Smooth muscle cell (in vitro differentiated cells): ENCODE results near the gene RANBP6. TPM values are rescaled to one million over a fixed set of nuclear protein-coding genes. Genes with fewer than 3 reads are reported as not detected.

Source experiments
- DNase-seq: peaks from one replicate; lab custom pipeline; 2025; ENCODE audit not compliant: unreplicated experiment; lab: John Stamatoyannopoulos, UW
- H2AFZ ChIP-seq: fragments of 200-600 bp; sonication (generic); 2 replicates; pipeline ENCODE4 v1.6.0; 2016; ENCODE audit warnings: antibody characterized with exemption, low read depth, mild to moderate bottlenecking
- H3F3A ChIP-seq: fragments of 200-600 bp; sonication (generic); 2 replicates; pipeline ENCODE4 v1.6.0; 2017; ENCODE audit warnings: antibody characterized with exemption, low read depth
- H3K27ac ChIP-seq: fragments of 200-600 bp; sonication (generic); 2 replicates; pipeline ENCODE4 v1.5.1; 2016; ENCODE audit warnings: low read depth, mild to moderate bottlenecking
- H3K27me3 ChIP-seq: fragments of 200-600 bp; sonication (generic); 2 replicates; pipeline ENCODE4 v1.6.1; 2016; ENCODE audit warnings: low read depth, mild to moderate bottlenecking
- H3K36me3 ChIP-seq: fragments of 200-600 bp; sonication (generic); 2 replicates; pipeline ENCODE4 v1.5.1; 2016; ENCODE audit warnings: low read depth
- H3K4me1 ChIP-seq: fragments of 200-600 bp; sonication (generic); 2 replicates; pipeline ENCODE4 v1.5.1; 2016; ENCODE audit warnings: low read depth
- H3K4me2 ChIP-seq: fragments of 200-600 bp; sonication (generic); 2 replicates; pipeline ENCODE4 v1.6.0; 2016; ENCODE audit warnings: mild to moderate bottlenecking
- H3K4me3 ChIP-seq: fragments of 200-600 bp; sonication (generic); 2 replicates; pipeline ENCODE4 v1.5.1; 2016; ENCODE audit warnings: mild to moderate bottlenecking
- H3K79me2 ChIP-seq: fragments of 200-600 bp; sonication (generic); 2 replicates; pipeline ENCODE4 v1.6.0; 2016; ENCODE audit warnings: low read depth, mild to moderate bottlenecking
- H3K9ac ChIP-seq: fragments of 200-600 bp; sonication (generic); 2 replicates; pipeline ENCODE4 v1.6.0; 2016; ENCODE audit warnings: low read depth
- H3K9me3 ChIP-seq: fragments of 200-600 bp; sonication (generic); replicated peaks from 2 replicates; pipeline ENCODE4 v1.5.1; 2016; ENCODE audit warnings: low read depth
- H4K20me1 ChIP-seq: fragments of 200-600 bp; sonication (generic); 2 replicates; pipeline ENCODE4 v1.6.0; 2016; ENCODE audit warnings: low read depth
- CTCF ChIP-seq: fragments of 200-600 bp; sonication (generic); IDR thresholded peaks from 2 replicates; pipeline ENCODE4 v1.5.1; 2017; ENCODE audit warnings: borderline replicate concordance, mild to moderate bottlenecking, antibody characterized with exemption; ENCODE audit not compliant: insufficient read depth, poor library complexity, severe bottlenecking
- WGBS: methylation state at CpG from one replicate; pipeline ENCODE4 v1.1.7; 2016; ENCODE audit warnings: low lambda C conversion rate; 5-methylcytosine and 5-hydroxymethylcytosine counted together
- polyA plus RNA-seq: library from polyadenylated mRNA; unstranded; fragments of >200 nt; fragmentation: Nextera tagmentation; extraction: Ambion mirVana; gene quantifications from 2 replicates; pipeline ENCODE4 v1.2.1, GENCODE V29; 2016
- total RNA-seq: library from RNA; depleted of rRNA; stranded (reverse); fragments of >200 nt; gene quantifications from 2 replicates; pipeline ENCODE4 v1.2.3, GENCODE V29; 2014

Gene RANBP6
- total and polyA plus RNA-seq, 2 experiments from 2014 or later = 14.1 to 41.9 TPM

DNA sequence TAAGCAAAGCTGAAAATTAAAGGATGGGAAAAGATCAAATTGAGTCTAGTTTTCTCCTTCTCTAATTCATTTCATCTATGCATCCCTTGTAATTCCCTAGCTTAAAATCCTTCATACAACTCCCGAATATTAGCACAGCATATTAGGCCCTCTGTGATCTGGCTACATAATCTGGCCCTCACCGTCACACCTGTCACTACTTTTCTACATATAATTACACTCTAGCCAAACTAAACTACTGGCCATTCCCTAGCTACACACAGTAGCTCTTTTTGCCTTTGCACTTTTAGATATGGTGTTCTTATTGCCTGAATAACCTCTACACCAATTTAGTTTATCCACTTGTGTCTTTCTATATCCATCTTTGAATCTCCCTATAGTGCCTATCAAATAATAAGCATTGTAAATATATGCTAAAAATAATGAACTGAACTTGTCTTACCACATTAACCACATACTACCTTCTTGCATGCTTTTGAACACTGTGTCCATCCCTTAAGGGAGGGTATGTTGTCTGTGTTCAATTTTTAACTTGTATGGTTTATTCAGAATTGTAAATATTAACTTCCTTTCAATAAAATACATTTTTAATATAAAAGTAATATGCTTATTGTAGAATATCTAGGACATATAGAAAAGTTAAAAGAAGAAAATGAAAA, 15.9 kb downstream of the RANBP6 start:
- no peaks in the 10 kb centered on the region for H3K9me3 ChIP-seq
- peaks cover 100% of the 10 kb centered on the region for H4K20me1 ChIP-seq
- no peak overlapping the region for H2AFZ ChIP-seq
- H3K27me3 ChIP-seq = no peaks in the 10 kb centered on the region
- H3K9ac ChIP-seq = no peak overlapping the region
- H3K79me2 ChIP-seq = peaks cover 99% of the 10 kb centered on the region
- no peak overlapping the region for H3K4me3 ChIP-seq
- no peak for DNase-seq
- TF ChIP-seq CTCF = no peak
- no peak overlapping the region for H3K27ac ChIP-seq
- H3K4me2 ChIP-seq = no peak overlapping the region
- H3K36me3 ChIP-seq = no peaks in the 10 kb centered on the region
- 96% methylated on average over 2 of the region's 2 CpGs for WGBS
- no peaks in the 10 kb centered on the region for H3F3A ChIP-seq
- peaks cover 12% of the 10 kb centered on the region for H3K4me1 ChIP-seq

DNA sequence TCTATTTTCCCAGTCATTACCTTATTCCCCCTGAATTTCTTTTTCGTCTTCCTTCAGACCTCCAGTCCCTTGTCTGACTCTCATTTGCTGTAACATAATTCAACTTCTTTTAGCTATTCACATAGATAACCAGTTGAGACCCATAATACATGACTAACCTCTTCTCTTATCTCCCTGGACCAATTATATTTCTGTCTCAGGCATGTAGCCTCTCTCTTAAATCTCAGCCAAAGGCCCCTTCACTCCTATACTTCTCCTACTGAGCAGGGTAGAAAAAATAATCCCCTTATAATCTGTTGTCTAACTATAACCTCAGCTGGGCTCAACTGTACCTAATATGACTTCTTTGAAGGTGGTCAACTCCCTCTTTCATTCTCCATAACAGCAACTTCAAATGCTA, 20.9 kb downstream of the RANBP6 start:
- DNase-seq = no peak
- Histone ChIP-seq H3F3A (no peaks in the 10 kb centered on the region), H2AFZ (no peak overlapping the region), H3K9ac (no peak overlapping the region), H3K4me1 (peaks cover 12% of the 10 kb centered on the region), H3K27ac (no peak overlapping the region), H3K79me2 (peaks cover 87% of the 10 kb centered on the region), H3K4me2 (no peak overlapping the region), H3K9me3 (no peaks in the 10 kb centered on the region), H4K20me1 (peaks cover 97% of the 10 kb centered on the region), H3K36me3 (no peaks in the 10 kb centered on the region), H3K4me3 (no peak overlapping the region), H3K27me3 (no peaks in the 10 kb centered on the region)
- 87% methylated on average over 1 of the region's 1 CpG for WGBS
- TF ChIP-seq CTCF = no peak

DNA sequence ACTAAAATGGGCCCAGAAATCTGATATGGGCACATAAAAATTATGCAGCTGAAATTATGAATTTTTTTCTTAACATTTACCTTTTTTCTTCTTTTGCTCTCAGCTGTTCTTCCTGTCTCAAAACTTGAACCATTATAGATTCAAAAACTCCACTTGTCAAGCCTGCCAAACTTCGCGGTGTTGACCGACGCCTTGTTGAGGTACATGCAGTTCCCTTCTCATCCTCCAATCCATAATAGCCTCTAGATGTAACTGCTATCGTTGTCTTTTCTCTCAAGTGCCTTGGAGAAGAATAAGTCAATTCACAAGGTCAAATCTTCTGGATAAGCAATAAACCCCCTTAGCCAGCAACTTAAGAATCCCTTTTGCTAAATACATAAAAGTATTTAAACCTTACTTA, 27.2 kb downstream of the RANBP6 start:
- Histone ChIP-seq H3K27ac (no peak overlapping the region), H3K9me3 (no peaks in the 10 kb centered on the region), H4K20me1 (peaks cover 65% of the 10 kb centered on the region), H3K4me3 (no peak overlapping the region), H3K36me3 (no peaks in the 10 kb centered on the region), H3K79me2 (peaks cover 40% of the 10 kb centered on the region), H3K27me3 (no peaks in the 10 kb centered on the region), H3K4me1 (no peaks in the 10 kb centered on the region), H3F3A (no peaks in the 10 kb centered on the region), H2AFZ (no peak overlapping the region), H3K4me2 (no peak overlapping the region), H3K9ac (no peak overlapping the region)
- 95% methylated on average over 5 of the region's 5 CpGs for WGBS
- TF ChIP-seq CTCF = no peak
- no peak for DNase-seq

- Histone ChIP-seq H3K36me3 (no peaks in the 10 kb centered on the region), H3K27ac (no peak overlapping the region), H3K4me1 (no peaks in the 10 kb centered on the region), H4K20me1 (peaks cover 39% of the 10 kb centered on the region), H2AFZ (no peak overlapping the region), H3F3A (no peaks in the 10 kb centered on the region), H3K9ac (no peak overlapping the region), H3K79me2 (peaks cover 18% of the 10 kb centered on the region), H3K9me3 (no peaks in the 10 kb centered on the region), H3K4me3 (no peak overlapping the region), H3K27me3 (no peaks in the 10 kb centered on the region), H3K4me2 (no peak overlapping the region)
- TF ChIP-seq CTCF = no peak
- WGBS = 94% methylated on average over 2 of the region's 2 CpGs
- no peak for DNase-seq
Measured at GRCh38 chr9:5983042-5983441, 32.4 kb downstream of the RANBP6 start.
